Measurements from ENCODE around the gene TSPAN9.
A peak's percentile ranks its signal among the peaks of the same experiment; 100 is the strongest.

TSPAN9 gene

GRCh38 chr12:3229577-3229976 is 152.4 kb downstream of the TSPAN9 start:
- Mint-ChIP-seq H3K9me3 (no peaks in the 10 kb centered on the region), H3K27ac (no peak overlapping the region), H3K4me3 (no peak overlapping the region), H3K36me3 (ENCODE audit: low read depth) (no peaks in the 10 kb centered on the region), H3K4me1 (ENCODE audit: low read depth) (no peaks in the 10 kb centered on the region), H3K27me3 (ENCODE audit: low read depth) (peaks cover 2% of the 10 kb centered on the region)
- DNase-seq (ENCODE audit: low spot score): no peak

GRCh38 chr12:3230758-3231375 is 153.7 kb downstream of the TSPAN9 start:
- peaks cover 2% of the 10 kb centered on the region for H3K27me3 Mint-ChIP-seq (ENCODE audit: low read depth)

GRCh38 chr12:3231399-3231876 is 154.3 kb downstream of the TSPAN9 start:
- no peaks in the 10 kb centered on the region for H3K27me3 Mint-ChIP-seq (ENCODE audit: low read depth)

More at GRCh38 chr12:3230758-3231375, 153.7 kb downstream of the TSPAN9 start:
- Mint-ChIP-seq H3K36me3 (ENCODE audit: low read depth) (no peaks in the 10 kb centered on the region), H3K27ac (no peak overlapping the region), H3K4me3 (no peak overlapping the region), H3K9me3 (no peaks in the 10 kb centered on the region), H3K4me1 (ENCODE audit: low read depth) (no peaks in the 10 kb centered on the region)
- DNase-seq (ENCODE audit: low spot score): no peak

GRCh38 chr12:3233797-3234196 is 156.6 kb downstream of the TSPAN9 start:
- no peak for DNase-seq (ENCODE audit: low spot score)
- no peaks in the 10 kb centered on the region for H3K9me3 Mint-ChIP-seq
- no peak overlapping the region for H3K27ac Mint-ChIP-seq
- H3K36me3 Mint-ChIP-seq (ENCODE audit: low read depth): no peaks in the 10 kb centered on the region
- no peak overlapping the region for H3K4me3 Mint-ChIP-seq
- H3K27me3 Mint-ChIP-seq (ENCODE audit: low read depth): no peaks in the 10 kb centered on the region
- no peaks in the 10 kb centered on the region for H3K4me1 Mint-ChIP-seq (ENCODE audit: low read depth)

More at GRCh38 chr12:3231399-3231876, 154.3 kb downstream of the TSPAN9 start:
- Mint-ChIP-seq H3K27ac (no peak overlapping the region), H3K36me3 (ENCODE audit: low read depth) (no peaks in the 10 kb centered on the region), H3K9me3 (no peaks in the 10 kb centered on the region), H3K4me1 (ENCODE audit: low read depth) (no peaks in the 10 kb centered on the region), H3K4me3 (no peak overlapping the region)
- no peak for DNase-seq (ENCODE audit: low spot score)

GRCh38 chr12:3236345-3237187 is 159.4 kb downstream of the TSPAN9 start:
- H3K4me1 Mint-ChIP-seq (ENCODE audit: low read depth): no peaks in the 10 kb centered on the region
- no peak overlapping the region for H3K27ac Mint-ChIP-seq
- H3K9me3 Mint-ChIP-seq: no peaks in the 10 kb centered on the region
- no peaks in the 10 kb centered on the region for H3K27me3 Mint-ChIP-seq (ENCODE audit: low read depth)
- DNase-seq (ENCODE audit: low spot score): peak; percentile 4
- no peaks in the 10 kb centered on the region for H3K36me3 Mint-ChIP-seq (ENCODE audit: low read depth)
- no peak overlapping the region for H3K4me3 Mint-ChIP-seq

GRCh38 chr12:3238196-3238595 is 161.0 kb downstream of the TSPAN9 start:
- no peak for DNase-seq (ENCODE audit: low spot score)
- Mint-ChIP-seq H3K4me3 (no peak overlapping the region), H3K4me1 (ENCODE audit: low read depth) (no peaks in the 10 kb centered on the region), H3K27me3 (ENCODE audit: low read depth) (no peaks in the 10 kb centered on the region), H3K27ac (no peak overlapping the region), H3K36me3 (ENCODE audit: low read depth) (no peaks in the 10 kb centered on the region), H3K9me3 (no peaks in the 10 kb centered on the region)

GRCh38 chr12:3241621-3242020 is 164.4 kb downstream of the TSPAN9 start:
- no peaks in the 10 kb centered on the region for H3K9me3 Mint-ChIP-seq
- no peak overlapping the region for H3K4me3 Mint-ChIP-seq
- H3K36me3 Mint-ChIP-seq (ENCODE audit: low read depth): no peaks in the 10 kb centered on the region
- no peaks in the 10 kb centered on the region for H3K4me1 Mint-ChIP-seq (ENCODE audit: low read depth)
- no peak overlapping the region for H3K27ac Mint-ChIP-seq
- no peaks in the 10 kb centered on the region for H3K27me3 Mint-ChIP-seq (ENCODE audit: low read depth)
- DNase-seq (ENCODE audit: low spot score): no peak

- no peaks in the 10 kb centered on the region for H3K4me1 Mint-ChIP-seq (ENCODE audit: low read depth)
- no peak overlapping the region for H3K4me3 Mint-ChIP-seq
Observed at GRCh38 chr12:3242199-3242863, 165.2 kb downstream of the TSPAN9 start.

GRCh38 chr12:3243376-3244084 is 166.4 kb downstream of the TSPAN9 start:
- H3K4me1 Mint-ChIP-seq (ENCODE audit: low read depth): no peaks in the 10 kb centered on the region
- DNase-seq (ENCODE audit: low spot score): no peak
- H3K27ac Mint-ChIP-seq: no peak overlapping the region
- H3K4me3 Mint-ChIP-seq: no peak overlapping the region
- H3K36me3 Mint-ChIP-seq (ENCODE audit: low read depth): no peaks in the 10 kb centered on the region
- no peaks in the 10 kb centered on the region for H3K9me3 Mint-ChIP-seq
- H3K27me3 Mint-ChIP-seq (ENCODE audit: low read depth): no peaks in the 10 kb centered on the region

More at GRCh38 chr12:3242199-3242863, 165.2 kb downstream of the TSPAN9 start:
- Mint-ChIP-seq H3K9me3 (no peaks in the 10 kb centered on the region), H3K27me3 (ENCODE audit: low read depth) (no peaks in the 10 kb centered on the region), H3K36me3 (ENCODE audit: low read depth) (no peaks in the 10 kb centered on the region), H3K27ac (no peak overlapping the region)
- DNase-seq (ENCODE audit: low spot score): no peak

GRCh38 chr12:3244219-3244750 is 167.1 kb downstream of the TSPAN9 start:
- no peak for DNase-seq (ENCODE audit: low spot score)
- Mint-ChIP-seq H3K27me3 (ENCODE audit: low read depth) (no peaks in the 10 kb centered on the region), H3K4me3 (no peak overlapping the region), H3K4me1 (ENCODE audit: low read depth) (peaks cover 2% of the 10 kb centered on the region), H3K27ac (no peak overlapping the region), H3K9me3 (no peaks in the 10 kb centered on the region), H3K36me3 (ENCODE audit: low read depth) (no peaks in the 10 kb centered on the region)

- H3K9me3 Mint-ChIP-seq: no peaks in the 10 kb centered on the region
- no peak overlapping the region for H3K27ac Mint-ChIP-seq
- peaks cover 4% of the 10 kb centered on the region for H3K4me1 Mint-ChIP-seq (ENCODE audit: low read depth)
- no peaks in the 10 kb centered on the region for H3K27me3 Mint-ChIP-seq (ENCODE audit: low read depth)
- DNase-seq (ENCODE audit: low spot score): no peak
- H3K36me3 Mint-ChIP-seq (ENCODE audit: low read depth): no peaks in the 10 kb centered on the region
- H3K4me3 Mint-ChIP-seq: no peak overlapping the region
Observed at GRCh38 chr12:3246253-3246652, 169.1 kb downstream of the TSPAN9 start.

- peaks cover 4% of the 10 kb centered on the region for H3K4me1 Mint-ChIP-seq (ENCODE audit: low read depth)
- no peak overlapping the region for H3K27ac Mint-ChIP-seq
- no peak overlapping the region for H3K4me3 Mint-ChIP-seq
- H3K9me3 Mint-ChIP-seq: no peaks in the 10 kb centered on the region
- no peaks in the 10 kb centered on the region for H3K36me3 Mint-ChIP-seq (ENCODE audit: low read depth)
- no peaks in the 10 kb centered on the region for H3K27me3 Mint-ChIP-seq (ENCODE audit: low read depth)
- no peak for DNase-seq (ENCODE audit: low spot score)
Observed at GRCh38 chr12:3247077-3247476, 169.9 kb downstream of the TSPAN9 start.

- Mint-ChIP-seq H3K4me1 (ENCODE audit: low read depth) (peaks cover 4% of the 10 kb centered on the region), H3K4me3 (no peak overlapping the region), H3K9me3 (no peaks in the 10 kb centered on the region), H3K36me3 (ENCODE audit: low read depth) (no peaks in the 10 kb centered on the region), H3K27ac (no peak overlapping the region), H3K27me3 (ENCODE audit: low read depth) (no peaks in the 10 kb centered on the region)
- no peak for DNase-seq (ENCODE audit: low spot score)
Observed at GRCh38 chr12:3247629-3248161, 170.5 kb downstream of the TSPAN9 start.
